GM18868 (cell line): ENCODE measurements around the gene KMT2D.

ENCODE experiments used
- ATAC-seq: cut with Tn5 transposase; IDR thresholded peaks from one replicate; pipeline ENCODE4 v1.9.1; 2021; ENCODE audit warnings: mild to moderate bottlenecking, moderate library complexity; ENCODE audit not compliant: unreplicated experiment

KMT2D gene

GRCh38 chr12:49037111-49037946, 23.3 kb downstream of the KMT2D start:
- ATAC-seq: no peak

GRCh38 chr12:49036029-49036428, 24.6 kb downstream of the KMT2D start:
- ATAC-seq: no peak

- ATAC-seq: no peak
Observed at GRCh38 chr12:49034286-49034622, 26.3 kb downstream of the KMT2D start.

DNA sequence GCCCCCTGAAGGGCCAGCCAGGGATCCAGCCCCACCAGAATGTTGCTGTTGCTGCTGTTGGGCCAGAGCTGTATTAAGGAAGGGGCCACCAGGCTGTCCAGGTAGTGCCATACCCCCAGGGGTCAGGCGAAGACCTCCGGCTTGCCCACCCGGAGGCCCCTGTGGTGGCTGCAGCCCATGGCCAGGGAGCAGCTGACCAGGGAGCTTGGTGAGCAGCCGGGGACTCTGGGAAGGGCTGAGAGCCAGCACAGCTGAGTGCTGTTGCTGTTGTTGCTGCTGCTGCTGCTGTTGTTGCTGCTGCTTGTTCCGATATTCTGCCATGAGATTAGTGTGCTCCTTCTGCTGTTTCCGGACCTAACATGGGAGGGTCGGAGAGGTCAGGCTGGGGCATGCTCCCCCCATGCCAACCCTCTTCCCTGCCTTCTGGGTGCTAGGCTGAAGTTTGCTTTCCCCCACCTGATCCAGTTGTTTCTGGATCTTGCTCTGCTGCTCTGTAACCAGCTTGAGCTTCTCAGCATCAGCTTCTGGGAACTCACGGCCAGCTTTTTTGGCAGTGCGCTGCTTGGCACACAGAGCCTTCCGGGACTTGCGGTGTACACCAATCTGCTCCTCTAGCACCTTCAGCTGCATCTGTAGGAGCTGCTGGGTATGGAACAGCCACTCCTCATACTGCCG, 26.8 kb downstream of the KMT2D start:
- ATAC-seq: no peak

GRCh38 chr12:49032679-49033447, 27.7 kb downstream of the KMT2D start:
- ATAC-seq: no peak

- ATAC-seq: no peak
Observed at GRCh38 chr12:49032276-49032675, 28.3 kb downstream of the KMT2D start.

DNA sequence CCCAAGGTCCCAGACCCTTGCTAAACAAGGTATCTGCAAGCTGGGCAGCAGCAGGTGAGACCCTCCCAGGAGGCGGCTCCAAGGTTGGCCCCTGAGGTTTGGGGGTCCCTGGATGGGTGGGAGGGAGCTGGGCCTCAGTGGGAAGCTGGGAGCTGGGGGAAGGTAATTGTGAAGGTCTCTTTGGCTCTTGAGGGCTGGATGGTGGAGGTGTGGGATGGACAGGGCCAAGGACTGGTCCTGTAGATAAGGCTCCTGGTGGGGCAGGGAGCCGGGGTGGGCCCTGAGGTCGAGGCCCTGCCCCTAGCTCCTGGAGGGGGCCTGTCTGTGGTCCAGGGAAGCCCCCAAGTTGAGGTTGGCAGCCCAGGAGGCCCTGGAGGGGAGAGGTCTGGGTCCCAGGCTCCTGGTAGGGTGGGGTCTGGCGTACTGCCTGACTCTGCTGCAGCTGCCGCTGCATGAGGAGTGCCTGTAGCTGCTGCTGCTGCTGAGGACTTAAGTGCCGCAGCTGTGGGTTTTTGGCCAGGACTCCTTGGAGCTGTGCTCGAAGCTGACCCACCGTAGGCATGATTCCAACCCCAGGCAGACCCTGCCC, 28.9 kb downstream of the KMT2D start:
- no peak for ATAC-seq

DNA sequence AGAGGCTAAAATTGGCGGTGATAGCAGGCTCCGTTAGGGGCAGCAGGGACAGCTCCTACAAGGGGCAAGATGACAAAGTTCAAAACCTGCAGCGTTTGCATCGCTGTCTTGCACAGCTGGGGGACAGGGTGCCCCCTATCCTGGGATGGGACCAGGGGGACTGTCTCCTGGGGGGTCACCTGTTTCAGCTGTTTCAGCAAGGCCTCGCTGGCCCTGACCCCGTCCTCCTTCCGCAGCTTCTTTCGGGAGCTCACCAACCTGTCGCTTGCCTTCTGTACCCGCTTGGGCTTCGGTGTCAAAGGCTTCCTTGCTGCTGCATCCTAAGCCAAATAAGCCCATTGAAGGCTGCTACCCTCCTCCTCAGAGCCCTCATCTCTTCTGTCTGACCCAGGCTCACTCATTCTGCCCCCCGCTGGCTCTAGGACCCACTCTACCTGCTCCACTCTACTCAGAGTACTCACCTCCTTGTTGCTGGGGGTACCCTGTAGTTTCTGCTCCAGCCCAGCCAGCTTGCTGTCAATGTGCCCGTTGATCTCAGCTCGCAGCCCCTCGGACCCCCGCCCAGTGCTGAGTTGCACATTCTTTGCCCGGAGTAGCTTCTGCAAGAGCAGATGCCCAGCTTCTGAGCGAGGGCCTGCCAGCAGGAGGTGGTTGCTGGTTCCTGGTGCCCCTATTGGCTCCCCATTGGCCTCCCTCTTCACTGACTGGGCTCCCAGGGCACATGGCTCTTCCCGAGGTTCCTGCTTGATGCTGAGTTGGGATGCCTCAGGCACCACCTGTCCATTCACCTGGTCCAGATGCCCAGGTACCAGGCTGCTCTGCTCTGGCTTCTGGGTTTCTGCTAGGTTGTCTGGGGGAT, 29.7 kb downstream of the KMT2D start:
- no peak for ATAC-seq

DNA sequence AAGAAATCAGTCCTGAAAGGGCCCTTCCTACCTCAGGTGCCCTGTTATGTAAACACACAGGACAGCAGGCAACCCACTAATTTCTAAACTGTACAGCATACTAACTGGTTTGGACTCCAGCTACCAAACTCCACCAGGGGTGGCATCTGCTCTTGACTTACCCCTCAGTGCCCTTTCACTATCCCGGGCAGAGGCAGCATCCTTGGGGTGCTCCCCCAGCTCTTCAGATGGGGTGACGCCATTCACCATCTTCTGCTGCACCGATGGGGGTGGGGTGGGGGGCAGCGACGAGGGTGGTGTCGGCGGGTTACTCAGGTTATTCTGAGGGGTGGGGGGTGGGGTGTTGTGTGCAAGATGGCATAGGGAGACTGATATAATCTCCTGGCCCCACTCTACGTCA, 30.5 kb downstream of the KMT2D start:
- ATAC-seq: no peak

DNA sequence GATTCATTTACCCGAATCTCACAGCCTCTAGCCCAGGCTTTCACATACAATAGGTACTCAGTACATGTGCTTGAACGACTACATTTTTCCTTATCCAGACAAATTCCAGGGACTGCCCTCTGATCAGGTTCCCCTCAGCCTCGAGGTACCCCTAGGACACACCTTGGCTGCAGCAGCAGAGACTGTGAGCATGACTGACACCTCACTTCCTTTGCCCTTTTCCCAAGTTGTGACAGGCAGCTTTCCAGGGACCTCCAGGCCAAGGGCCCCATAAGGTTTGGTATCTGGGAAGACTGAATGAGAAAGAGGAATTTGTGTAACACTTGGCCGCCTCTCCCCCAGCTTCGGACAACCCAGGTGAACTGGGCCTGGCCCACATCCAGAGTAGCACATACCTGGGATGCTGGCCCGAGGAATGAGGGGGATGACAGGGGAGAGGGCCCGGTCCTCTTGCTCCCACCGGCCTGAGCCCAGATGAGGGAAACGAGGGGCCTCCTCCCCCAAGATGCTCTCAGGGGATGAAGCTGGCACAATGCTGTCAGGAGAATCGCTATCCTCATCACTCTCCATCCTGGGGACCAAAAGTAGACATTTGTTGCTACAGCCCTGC, 31.8 kb downstream of the KMT2D start:
- ATAC-seq: no peak

DNA sequence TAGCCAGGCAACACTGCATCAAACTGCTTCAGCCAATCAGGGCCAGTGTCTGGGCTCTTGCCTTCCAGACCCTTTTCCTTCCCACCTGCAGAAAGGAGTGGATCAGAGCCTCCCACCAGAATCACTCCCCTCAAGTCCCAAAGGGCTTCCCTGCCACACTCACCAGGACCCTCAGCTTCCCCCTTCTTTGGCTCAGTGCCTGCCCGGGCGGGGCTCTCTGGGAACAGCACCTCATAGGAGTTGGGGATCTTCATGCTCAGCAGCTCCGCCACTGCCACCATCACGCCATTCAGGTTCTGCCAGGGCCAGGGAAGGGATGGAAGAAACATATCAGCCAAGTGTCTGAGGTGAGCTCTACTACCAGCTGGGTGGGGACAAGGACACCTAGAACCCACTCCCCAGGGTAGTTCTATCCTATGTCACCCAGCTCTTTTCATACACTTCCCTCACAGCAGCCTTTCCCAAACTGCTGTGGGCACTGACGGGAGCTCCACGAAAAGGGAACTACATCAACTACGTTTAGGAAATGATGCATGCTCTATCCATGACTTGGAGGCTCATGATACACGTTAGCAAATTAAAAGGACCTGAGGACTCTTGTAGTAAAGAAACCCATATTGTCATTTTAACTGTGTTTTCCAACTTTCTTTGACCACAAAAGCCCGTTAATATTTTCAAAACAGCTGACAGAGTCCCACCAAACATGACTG, 32.6 kb downstream of the KMT2D start:
- no peak for ATAC-seq

DNA sequence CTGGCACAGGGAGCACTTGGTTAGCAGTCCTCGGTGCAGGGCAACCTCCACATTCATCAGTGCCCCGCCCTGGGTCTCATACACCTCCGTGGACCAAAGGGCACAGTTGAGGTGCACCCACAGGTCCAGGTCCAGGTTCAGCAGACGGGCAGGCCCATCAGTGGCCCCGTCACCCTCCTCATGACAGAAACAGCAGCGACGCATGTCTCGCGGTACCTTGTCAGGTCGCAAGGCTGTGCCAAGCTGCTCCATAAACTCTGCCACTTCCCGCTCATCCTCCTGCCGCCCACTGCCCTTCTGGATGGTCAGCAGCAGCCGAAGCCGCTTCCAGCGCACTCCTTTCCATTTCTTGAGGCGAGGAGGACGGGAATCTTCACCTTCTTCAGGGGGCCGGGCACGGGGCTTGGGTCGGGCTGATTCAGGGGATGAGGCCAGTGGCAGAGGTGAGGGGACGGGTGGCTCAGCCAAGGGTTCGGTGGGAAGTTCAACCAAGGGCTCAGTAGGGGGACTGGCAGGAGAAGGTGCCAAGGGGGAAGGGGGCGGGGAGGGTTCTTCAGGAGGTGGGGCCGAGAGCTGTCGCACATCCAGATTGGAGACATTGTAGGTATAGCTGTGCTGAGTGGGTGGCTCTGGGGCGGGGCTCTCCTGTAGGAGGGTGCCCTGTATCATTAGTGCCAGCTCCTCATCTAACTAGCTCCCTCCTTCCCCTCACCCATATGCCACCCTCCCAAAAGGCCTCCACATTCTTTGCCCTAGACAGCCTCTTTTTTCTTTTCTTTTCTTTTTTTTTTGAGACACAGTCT, 33.7 kb downstream of the KMT2D start:
- ATAC-seq: no peak

- no peak for ATAC-seq
Observed at GRCh38 chr12:49026101-49026500, 34.5 kb downstream of the KMT2D start.

GRCh38 chr12:49025463-49025862, 35.1 kb downstream of the KMT2D start:
- no peak for ATAC-seq

GRCh38 chr12:49024543-49024942, 36.1 kb downstream of the KMT2D start:
- no peak for ATAC-seq

GRCh38 chr12:49023812-49024211, 36.8 kb downstream of the KMT2D start:
- no peak for ATAC-seq

DNA sequence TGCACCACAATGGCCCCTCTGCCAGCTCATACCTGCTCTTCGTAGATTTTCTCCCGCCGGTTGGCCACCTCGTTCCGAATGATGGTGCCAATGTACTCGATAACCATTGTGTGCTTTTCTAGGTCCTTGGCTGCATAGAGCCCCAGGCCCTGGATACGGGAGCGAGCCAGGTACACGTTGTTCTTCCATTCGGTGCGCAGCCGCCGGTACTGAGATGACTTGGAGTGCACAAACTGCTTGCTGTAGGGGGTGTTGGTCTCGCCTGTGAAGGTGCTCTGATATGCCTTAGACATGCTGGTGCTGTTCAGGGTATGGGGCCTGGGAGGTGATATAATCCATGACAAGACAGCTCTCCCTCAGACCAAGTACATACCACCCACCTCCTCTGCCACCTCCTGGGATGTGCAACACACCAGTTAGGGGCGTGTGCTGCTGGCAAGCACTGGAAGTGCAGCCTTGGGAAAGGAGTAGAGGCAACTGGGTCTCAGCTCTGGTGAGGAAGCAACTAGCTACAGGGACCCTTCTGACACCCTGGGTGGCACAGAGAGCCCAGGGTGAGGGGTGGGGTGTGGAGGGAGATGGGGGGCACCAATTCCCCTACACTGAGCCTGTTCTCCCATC, 37.9 kb downstream of the KMT2D start:
- no peak for ATAC-seq

DNA sequence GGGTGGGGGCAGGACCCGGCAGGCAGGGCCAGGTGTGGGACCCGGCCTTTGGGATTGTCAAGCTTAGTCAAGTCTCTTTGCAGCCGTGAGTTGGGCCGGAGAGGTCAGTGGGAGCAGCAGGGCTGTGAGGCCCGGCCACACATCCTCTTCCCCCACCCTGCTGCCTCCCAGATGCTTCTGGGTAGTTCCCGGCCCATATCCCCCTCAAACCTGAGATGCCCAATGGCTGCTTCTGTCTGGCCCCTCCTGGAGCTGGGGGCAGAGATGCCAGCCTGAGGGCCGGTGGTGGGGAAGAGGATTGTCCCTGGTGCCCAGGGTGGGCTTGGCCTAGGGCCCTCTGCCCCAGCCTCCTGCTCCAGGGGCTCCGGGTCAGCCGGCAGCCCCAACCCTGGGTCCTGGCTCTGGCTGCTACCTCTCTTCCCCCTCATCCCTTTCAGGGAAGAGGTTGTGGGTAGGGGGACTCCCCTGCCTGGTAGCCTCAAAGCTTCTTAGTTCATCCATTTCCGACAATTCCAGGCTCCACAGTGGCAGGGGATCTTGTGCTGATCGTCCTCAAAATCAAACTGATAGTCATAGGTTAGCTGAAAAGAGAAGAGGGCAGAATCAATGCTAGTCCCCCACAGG, 39.2 kb downstream of the KMT2D start:
- no peak for ATAC-seq
